Esophagus muscularis mucosa (tissue), 4 donors: Measurements from ENCODE around the gene PCIF1. TPM values are rescaled to one million over a fixed set of nuclear protein-coding genes. Genes with fewer than 3 reads are reported as not detected.

ENCODE experiments used
- DNase-seq: peaks from one replicate; pipeline ENCODE4 v3.0.0-alpha.2; 2017; ENCODE audit errors: extremely low spot score
- H3K27ac ChIP-seq, 4 donors: fragments of 200-600 bp; sonication (generic); replicated peaks in 1 of 4; 1 replicate in 3 of 4; 2 replicates in 1 of 4; pipeline ENCODE4 v1.5.1; 2016 to 2019; ENCODE audit warnings: mild to moderate bottlenecking in 1 of 4
- H3K27me3 ChIP-seq, 4 donors: fragments of 200-600 bp; sonication (generic); one replicate each; pipeline versions ENCODE4 v1.5.1 to v1.6.0; 2016 to 2019
- H3K36me3 ChIP-seq, 4 donors: fragments of 200-600 bp; sonication (generic); one replicate each; pipeline ENCODE4 v1.5.1; 2016 to 2019
- H3K4me1 ChIP-seq, 4 donors: fragments of 200-600 bp; sonication (generic); one replicate each; pipeline ENCODE4 v1.5.1; 2016 to 2019
- H3K4me3 ChIP-seq, 4 donors: fragments of 200-600 bp; sonication (generic); 1 replicate in 2 of 4; 2 replicates in 2 of 4; pipeline ENCODE4 v1.5.1; 2016 to 2019; ENCODE audit warnings: mild to moderate bottlenecking in 4 of 4, moderate library complexity in 1 of 4
- H3K9me3 ChIP-seq, 4 donors: fragments of 200-600 bp; sonication (generic); 1 replicate in 3 of 4; 2 replicates in 1 of 4; pipeline ENCODE4 v1.5.1; 2016 to 2019
- CTCF ChIP-seq, 3 experiments: fragments of 200-600 bp in 2 of 3; fragments of 450-650 bp in 1 of 3; sonication (generic) in 2 of 3; IDR thresholded peaks; one replicate each; pipeline ENCODE4 v1.5.1; 2017 to 2019; ENCODE audit warnings: antibody characterized with exemption in 3 of 3, mild to moderate bottlenecking in 2 of 3, moderate library complexity in 1 of 3
- EP300 ChIP-seq: sonication (generic); formaldehyde crosslinking; IDR thresholded peaks from one replicate; pipeline ENCODE4 v1.6.1; 2017; ENCODE audit warnings: antibody characterized with exemption
- POLR2A ChIP-seq: fragments of 450-650 bp; IDR thresholded peaks from one replicate; pipeline ENCODE4 v1.6.1; 2017; ENCODE audit warnings: antibody characterized with exemption, moderate library complexity, mild to moderate bottlenecking, low read depth
- POLR2AphosphoS5 ChIP-seq, 2 donors: sonication (generic); formaldehyde crosslinking; IDR thresholded peaks; one replicate each; pipeline ENCODE4 v1.6.1; 2017; ENCODE audit warnings: antibody characterized with exemption in 2 of 2
- WGBS: methylation state at CpG from one replicate; pipeline ENCODE4 v1.1.5; 2018; 5-methylcytosine and 5-hydroxymethylcytosine counted together
- intact Hi-C: fragments of 100-400 bp; cut with DNase I; formaldehyde crosslinking; loops from one replicate; pipeline ENCODE4 v1.15.1; 2023
- total RNA-seq, 4 donors: library from RNA; depleted of rRNA; stranded (reverse); fragments of >200 nt; gene quantifications; one replicate each; pipeline versions ENCODE4 v1.1.0 to v1.2.1, GENCODE V29; 2016

The PCIF1 gene
- total RNA-seq, 4 donors from 2014 or later = 35.3 to 51.2 (median 37.2) TPM

- DNase-seq = no peak
- WGBS = 81% methylated on average over 14 of the region's 15 CpGs
- Histone ChIP-seq H3K4me3 (no peak overlapping the region), H3K27ac (no peak overlapping the region), H3K27me3 (no peaks in the 10 kb centered on the region), H3K36me3 (peaks cover 87 to 100% (median 100%) of the 10 kb centered on the region in 4 donors), H3K4me1 (peaks cover 0 to 14% (median 8%) of the 10 kb centered on the region in 4 donors), H3K9me3 (no peaks in the 10 kb centered on the region)
- intact Hi-C loops = no loop called here
- TF ChIP-seq POLR2A = no peak
- no peak for TF ChIP-seq EP300
- TF ChIP-seq CTCF (IDR thresholded peaks at IDR 0.05) = no peak
- no peak for TF ChIP-seq POLR2AphosphoS5 (IDR thresholded peaks at IDR 0.05)
Measured at GRCh38 chr20:45944151-45944964, 9.9 kb downstream of the PCIF1 start.

DNA sequence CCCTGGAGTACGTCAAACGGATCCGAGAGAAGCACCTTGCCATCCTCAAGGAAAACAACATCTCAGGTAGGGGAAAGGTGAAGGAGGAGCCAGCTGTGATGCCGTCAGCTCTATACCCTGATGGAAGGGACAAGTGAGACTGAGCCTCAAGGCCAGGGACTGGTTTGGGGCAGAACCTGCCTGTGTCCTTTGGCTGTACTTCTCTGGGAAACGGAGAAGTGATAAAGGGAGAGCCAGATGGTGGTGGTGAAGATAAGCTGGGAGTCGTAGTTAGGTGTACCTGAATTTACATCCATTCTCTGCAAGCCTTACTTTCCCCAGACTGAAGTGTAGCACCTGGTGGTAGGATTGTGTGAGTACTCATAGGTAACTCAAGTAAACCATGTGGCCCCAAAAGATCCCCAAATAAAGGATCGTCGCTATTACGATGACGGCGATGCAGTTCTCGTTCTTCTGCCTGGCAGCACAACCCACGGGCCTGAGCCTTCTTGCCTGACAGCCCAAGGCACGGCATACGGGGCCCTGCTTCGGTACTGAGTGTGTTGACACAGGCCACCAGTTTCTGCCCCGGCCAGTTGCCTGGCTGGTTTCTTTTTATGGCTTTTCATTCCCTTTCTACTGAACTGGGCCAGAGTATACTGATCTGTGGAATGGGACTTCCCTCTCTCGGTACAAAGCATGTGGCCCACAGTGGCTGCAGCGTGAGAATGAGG lies 10.6 kb downstream of the PCIF1 start:
- Histone ChIP-seq H3K9me3 (no peaks in the 10 kb centered on the region), H3K27me3 (no peaks in the 10 kb centered on the region), H3K36me3 (peaks cover 81 to 100% (median 100%) of the 10 kb centered on the region in 4 donors), H3K27ac (peak overlapping the region in 2 of 4 donors; percentile 32 to 74), H3K4me3 (no peak overlapping the region), H3K4me1 (peaks cover 0 to 14% (median 8%) of the 10 kb centered on the region in 4 donors)
- intact Hi-C loops = no loop called here
- DNase-seq = no peak
- no peak for TF ChIP-seq EP300
- no peak for TF ChIP-seq POLR2A
- TF ChIP-seq POLR2AphosphoS5 (IDR thresholded peaks at IDR 0.05) = no peak
- no peak for TF ChIP-seq CTCF (IDR thresholded peaks at IDR 0.05)
- 84% methylated on average over 16 of the region's 19 CpGs for WGBS

DNA sequence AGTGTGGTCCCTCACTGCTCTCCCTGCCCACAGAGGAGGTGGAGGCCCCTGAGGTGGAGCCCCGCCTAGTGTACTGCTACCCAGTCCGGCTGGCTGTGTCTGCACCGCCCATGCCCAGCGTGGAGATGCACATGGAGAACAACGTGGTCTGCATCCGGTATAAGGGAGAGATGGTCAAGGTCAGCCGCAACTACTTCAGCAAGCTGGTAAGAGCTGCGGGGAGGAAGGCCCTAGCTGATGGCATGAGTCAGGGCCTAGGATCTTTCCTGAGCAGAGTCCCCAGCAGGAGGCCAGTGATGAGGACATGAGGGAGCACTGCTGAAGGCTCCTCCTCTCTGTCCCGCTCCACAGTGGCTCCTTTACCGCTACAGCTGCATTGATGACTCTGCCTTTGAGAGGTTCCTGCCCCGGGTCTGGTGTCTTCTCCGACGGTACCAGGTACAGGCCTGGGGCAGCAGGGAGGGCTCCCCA lies 11.2 kb downstream of the PCIF1 start:
- Histone ChIP-seq H3K9me3 (no peaks in the 10 kb centered on the region), H3K27ac (peak overlapping the region in 2 of 4 donors; percentile 32 to 74), H3K36me3 (peaks cover 75 to 100% (median 100%) of the 10 kb centered on the region in 4 donors), H3K4me1 (peaks cover 0 to 14% (median 8%) of the 10 kb centered on the region in 4 donors), H3K4me3 (no peak overlapping the region), H3K27me3 (no peaks in the 10 kb centered on the region)
- intact Hi-C loops = no loop called here
- DNase-seq = no peak
- 73% methylated on average over 6 of the region's 13 CpGs for WGBS
- no peak for TF ChIP-seq POLR2A
- no peak for TF ChIP-seq EP300
- no peak for TF ChIP-seq POLR2AphosphoS5 (IDR thresholded peaks at IDR 0.05)
- TF ChIP-seq CTCF (IDR thresholded peaks at IDR 0.05) = no peak

GRCh38 chr20:45946149-45946970 lies 11.9 kb downstream of the PCIF1 start:
- H3K4me3 ChIP-seq = no peak overlapping the region
- intact Hi-C loops = no loop called here
- peak overlapping the region in 2 of 4 donors; percentile 32 to 74 for H3K27ac ChIP-seq
- peak; percentile 95 for DNase-seq
- no peaks in the 10 kb centered on the region for H3K27me3 ChIP-seq
- TF ChIP-seq CTCF (IDR thresholded peaks at IDR 0.05) (no peak), POLR2AphosphoS5 (IDR thresholded peaks at IDR 0.05) (peak; percentile 11 to 60)
- H3K36me3 ChIP-seq = peaks cover 70 to 100% (median 99%) of the 10 kb centered on the region in 4 donors
- H3K9me3 ChIP-seq = no peaks in the 10 kb centered on the region
- WGBS = 76% methylated on average over 7 of the region's 20 CpGs
- H3K4me1 ChIP-seq = peaks cover 0 to 14% (median 8%) of the 10 kb centered on the region in 4 donors
